NCI-H510A (cell line): ENCODE data around the gene ITGA3.

Experiments used
- DNase-seq: peaks from one replicate; lab custom pipeline; 2025; lab: John Stamatoyannopoulos, UW

ITGA3 gene

GRCh38 chr17:50129353-50129727 is 73.4 kb downstream of the ITGA3 start:
- no peak for DNase-seq

- DNase-seq: no peak
Measured at GRCh38 chr17:50129728-50130558, 74.0 kb downstream of the ITGA3 start, which contains the start of gene SAMD14. SAMD14 (minus strand) TSS chr17:50130160; CDS start chr17:50124959, 5,201 bp downstream.

- no peak for DNase-seq
Measured at GRCh38 chr17:50130559-50131305, 74.8 kb downstream of the ITGA3 start.

- no peak for DNase-seq
Measured at GRCh38 chr17:50132104-50132794, 76.3 kb downstream of the ITGA3 start.

GRCh38 chr17:50133028-50133768 is 77.3 kb downstream of the ITGA3 start:
- no peak for DNase-seq

GRCh38 chr17:50133769-50134099 is 77.8 kb downstream of the ITGA3 start:
- DNase-seq: no peak

GRCh38 chr17:50134206-50135110 is 78.5 kb downstream of the ITGA3 start:
- no peak for DNase-seq

GRCh38 chr17:50135316-50136095 is 79.6 kb downstream of the ITGA3 start:
- DNase-seq: no peak

- no peak for DNase-seq
Measured at GRCh38 chr17:50136096-50136687, 80.3 kb downstream of the ITGA3 start.

GRCh38 chr17:50137042-50137441 is 81.1 kb downstream of the ITGA3 start:
- no peak for DNase-seq

- DNase-seq: no peak
Measured at GRCh38 chr17:50139185-50139783, 83.4 kb downstream of the ITGA3 start.
